CD1c-positive myeloid dendritic cell (primary cell): Measurements from ENCODE around the gene CHKB.

Experiments used
- DNase-seq: peaks from one replicate; pipeline ENCODE4 v3.0.0-alpha.2; 2016; ENCODE audit errors: extremely low spot score

CHKB gene

DNA sequence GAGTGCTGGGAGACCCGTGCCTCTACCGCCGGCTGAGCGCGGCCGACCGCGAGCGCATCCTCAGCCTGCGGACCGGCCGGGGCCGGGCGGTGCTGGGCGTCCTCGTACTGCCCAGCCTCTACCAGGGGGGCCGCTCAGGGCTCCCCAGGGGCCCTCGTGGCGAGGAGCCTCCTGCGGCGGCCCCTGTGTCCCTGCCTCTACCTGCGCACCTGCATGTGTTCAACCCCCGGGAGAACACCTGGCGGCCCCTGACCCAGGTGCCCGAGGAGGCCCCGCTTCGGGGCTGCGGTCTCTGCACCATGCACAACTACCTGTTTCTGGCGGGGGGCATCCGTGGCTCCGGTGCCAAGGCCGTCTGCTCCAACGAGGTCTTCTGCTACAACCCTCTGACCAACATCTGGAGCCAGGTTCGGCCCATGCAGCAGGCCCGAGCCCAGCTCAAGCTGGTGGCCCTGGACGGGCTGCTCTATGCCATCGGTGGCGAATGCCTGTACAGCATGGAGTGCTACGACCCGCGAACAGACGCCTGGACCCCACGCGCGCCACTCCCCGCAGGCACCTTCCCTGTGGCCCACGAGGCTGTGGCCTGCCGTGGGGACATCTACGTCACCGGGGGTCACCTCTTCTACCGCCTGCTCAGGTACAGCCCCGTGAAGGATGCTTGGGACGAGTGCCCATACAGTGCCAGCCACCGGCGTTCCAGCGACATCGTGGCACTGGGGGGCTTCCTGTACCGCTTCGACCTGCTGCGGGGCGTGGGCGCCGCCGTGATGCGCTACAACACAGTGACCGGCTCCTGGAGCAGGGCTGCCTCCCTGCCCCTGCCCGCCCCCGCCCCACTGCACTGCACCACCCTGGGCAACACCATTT is 33.5 kb downstream of the CHKB start:
- DNase-seq, result no peak

DNA sequence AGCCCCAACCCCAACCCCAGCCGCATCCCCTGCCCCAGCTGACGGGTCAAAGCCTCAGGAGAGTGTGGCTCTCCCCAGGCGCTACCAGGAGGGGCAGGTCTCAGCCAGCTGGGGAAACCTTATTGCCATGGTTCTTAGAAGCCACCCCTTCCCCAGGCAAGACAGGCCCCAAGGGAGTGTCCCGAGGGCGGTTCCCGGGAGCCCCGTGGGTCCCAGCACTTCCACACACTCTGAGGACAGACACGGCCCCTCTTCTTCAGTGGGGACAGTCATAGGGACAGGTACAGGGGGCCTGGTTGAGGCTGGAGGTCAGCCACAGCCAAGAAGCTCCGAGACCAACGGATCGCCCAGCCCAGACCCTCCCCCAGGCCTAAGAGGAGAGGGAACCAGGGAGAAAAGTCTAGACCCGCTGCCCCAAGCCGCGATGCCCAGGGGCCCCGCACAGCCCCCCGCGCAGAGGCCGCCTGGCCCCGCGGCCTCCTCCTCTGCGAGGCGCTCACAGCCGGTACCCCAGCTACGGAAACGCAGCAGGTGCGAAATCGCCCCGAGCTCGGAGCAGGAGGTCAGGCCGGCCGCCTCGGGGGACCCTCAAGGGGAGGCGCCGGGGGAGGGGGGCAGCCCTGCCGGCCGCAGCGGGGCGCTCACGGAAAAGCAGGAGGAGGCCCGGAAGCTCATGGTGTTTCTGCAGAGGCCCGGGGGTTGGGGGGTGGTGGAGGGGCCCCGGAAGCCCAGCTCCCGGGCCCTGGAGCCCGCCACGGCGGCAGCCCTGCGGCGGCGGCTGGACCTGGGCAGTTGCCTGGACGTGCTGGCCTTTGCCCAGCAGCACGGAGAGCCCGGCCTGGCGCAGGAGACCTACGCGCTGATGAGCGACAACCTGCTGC is 34.4 kb downstream of the CHKB start:
- no peak for DNase-seq

DNA sequence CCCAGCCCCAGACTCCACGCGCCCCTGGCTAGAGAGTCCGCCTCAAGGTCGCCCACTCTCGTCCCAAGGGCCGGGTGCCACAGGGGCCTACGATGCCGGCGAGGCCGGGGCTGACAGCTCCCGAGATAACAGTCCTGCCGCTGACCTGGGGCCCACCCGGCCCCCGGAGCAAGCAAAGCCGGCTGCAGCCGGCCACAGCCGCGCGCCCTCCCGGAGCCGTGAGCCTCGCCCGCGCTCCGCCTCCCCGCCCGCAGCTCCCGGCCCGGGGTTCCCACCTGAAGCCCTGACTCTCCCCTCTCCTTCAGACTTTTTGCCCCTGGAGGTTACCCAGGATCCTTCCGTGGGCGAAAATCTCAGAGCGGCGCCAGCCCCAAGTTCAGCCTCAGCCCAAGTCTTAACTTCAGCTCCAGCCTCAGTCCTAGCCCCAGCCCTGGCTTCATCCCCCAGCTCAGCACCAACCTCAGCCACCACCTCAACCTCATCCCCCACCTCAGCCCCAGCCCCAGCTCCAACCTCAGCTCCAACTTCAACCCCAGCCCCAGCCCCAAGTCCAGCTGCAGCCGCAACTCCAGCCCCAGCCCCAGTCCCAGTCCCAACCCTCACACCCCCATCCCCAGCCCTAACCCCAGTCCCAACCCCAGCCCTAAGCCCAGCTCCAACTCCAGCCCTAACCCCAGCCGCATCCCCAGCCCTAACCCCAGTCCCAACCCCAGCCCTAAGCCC is 35.2 kb downstream of the CHKB start:
- DNase-seq, result no peak

DNA sequence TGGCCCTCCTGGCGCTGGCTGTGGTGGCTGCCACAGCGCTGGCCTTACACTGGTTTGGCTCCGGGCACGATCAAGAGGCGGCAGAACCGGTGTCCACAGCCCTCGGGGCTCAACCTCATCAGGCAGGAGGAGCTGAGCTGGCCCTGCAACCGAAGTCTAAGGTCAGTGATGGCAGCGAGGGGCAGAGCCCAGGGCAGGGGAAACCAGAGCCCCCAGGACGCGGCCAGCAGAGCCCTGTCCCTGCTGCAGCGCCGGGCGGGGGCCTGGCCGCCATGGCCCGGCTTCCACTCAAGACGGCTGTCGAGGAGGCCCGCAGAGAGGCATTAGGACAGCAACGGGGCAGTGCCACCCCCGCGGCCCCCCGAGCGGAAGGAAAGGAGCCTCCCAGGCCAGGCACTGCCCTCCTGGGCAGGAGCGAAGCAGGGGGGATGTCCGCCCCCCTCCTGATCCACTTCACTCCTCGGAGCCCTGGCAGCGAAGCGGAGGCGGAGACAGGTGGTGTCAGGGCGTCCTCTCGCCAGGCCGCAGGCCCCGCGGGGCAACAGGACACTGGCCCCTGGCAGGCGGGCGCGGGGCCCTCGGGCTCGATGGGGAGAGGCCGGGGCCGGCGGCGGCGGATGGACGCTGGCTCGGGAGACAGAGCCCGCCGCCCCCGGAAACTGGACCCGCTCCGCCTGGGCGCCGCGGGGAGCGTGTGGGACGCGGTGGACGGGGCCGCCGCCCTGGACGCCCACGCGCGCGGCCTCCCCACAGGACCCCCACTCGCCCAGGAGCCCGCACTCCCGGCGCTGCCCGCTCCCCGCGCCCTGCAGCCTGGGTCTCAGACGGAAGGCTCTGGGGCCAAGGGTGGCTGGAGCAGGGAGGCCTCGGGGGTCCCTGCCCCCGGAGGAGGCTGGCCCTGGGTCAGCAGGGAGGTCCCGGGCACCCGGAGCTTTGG is 36.1 kb downstream of the CHKB start:
- DNase-seq, result no peak

DNA sequence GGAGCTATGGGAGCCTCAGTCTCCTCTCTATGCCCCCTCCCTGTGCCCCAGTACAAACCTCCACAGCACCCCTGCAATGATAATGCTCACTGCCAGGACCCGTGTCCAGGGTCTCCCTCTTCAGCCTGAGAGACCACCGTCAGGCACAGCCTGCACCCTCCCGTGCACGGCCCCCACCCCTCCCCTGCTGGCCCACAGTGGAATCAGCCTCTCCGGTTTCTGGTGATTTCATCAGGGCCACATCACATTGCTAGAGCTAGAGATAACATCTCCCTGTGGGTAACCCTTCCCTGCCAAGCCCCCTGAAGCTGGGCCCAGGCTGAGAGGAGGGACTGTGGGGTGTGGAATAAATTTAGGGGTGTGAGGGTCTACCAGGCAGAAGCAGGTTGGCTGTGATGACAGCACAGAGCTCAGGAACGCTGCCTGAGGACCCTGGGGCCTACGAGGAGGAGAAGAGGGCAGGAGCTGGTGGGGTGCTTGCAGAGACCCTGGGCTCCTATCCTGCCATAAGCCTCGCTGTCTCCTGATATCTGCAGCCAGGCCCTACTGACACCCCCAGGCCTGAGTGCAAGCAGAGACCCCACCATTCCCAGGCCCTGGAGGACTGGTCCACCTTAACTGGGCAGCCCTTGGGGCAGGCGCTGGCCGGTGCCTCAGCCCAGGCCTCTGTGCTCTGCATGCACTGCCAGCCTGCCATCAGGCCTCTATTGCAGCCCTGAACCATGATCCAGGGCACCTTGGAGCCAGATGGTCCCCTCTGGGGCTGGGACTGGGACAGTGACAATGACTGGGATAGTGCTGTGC is 36.9 kb downstream of the CHKB start, which contains the start of gene KLHDC7B:
Gene KLHDC7B (plus strand): TSS at position 378 of the 804 bp plus-strand sequence. CDS start 345 bp downstream, at position 723.
- no peak for DNase-seq

DNA sequence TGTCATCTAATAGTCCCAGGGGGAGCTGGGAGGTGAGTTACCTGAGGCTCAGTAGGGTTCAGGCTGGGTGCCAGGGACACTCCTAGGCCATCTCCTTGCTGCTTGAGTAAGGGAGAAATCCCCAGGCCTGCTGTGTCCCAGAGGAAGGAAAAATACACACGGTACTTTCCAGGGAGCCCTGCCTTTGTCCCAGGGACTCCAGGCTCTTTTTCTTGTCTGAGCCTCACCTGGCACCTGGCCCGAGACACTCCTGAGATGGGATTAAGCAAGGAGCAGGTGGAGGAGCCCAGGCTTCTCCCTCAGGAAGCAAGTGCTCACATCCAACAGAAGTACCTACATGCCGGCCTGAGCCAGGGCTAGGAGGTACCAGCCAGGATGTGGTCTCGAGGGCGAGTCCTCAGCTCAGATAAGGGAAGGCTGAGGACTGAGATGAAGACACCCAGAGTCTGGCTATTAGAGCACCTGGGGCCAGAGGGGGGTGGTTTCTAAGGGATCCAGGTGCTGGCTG is 37.8 kb downstream of the CHKB start:
- no peak for DNase-seq

DNA sequence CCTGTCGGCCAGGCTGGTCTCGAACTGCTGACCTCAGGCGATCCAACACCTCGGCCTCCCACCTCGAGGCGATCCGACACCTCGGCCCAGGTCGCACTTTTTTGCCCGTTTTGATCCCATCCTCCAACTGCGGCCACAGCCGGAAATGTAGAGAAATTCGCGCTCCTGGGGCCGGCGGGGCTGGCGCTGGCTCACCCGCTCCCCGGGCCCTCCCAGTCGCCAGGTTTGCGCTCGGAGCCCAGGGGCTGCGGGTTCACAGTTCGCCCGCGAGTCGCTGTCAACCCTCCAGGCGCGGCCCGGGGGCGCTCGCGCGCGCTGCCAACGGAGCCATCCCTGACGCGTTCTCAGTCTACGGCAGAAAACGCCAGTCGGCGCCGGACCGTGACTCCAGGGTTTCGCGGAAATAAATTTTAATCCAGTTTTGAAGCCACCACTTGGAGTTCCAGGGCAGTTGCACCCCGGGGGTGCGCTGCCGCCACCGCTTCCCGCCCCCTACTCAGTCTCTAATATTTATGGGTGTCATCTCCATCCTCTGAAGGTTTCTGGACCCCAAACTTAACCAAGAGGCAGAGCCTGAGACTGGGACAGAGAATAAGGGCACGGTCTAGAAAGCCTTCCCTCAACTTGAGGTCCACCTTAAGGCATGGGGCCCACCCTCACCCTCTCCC is 38.4 kb downstream of the CHKB start:
- peak; percentile 89 for DNase-seq

DNA sequence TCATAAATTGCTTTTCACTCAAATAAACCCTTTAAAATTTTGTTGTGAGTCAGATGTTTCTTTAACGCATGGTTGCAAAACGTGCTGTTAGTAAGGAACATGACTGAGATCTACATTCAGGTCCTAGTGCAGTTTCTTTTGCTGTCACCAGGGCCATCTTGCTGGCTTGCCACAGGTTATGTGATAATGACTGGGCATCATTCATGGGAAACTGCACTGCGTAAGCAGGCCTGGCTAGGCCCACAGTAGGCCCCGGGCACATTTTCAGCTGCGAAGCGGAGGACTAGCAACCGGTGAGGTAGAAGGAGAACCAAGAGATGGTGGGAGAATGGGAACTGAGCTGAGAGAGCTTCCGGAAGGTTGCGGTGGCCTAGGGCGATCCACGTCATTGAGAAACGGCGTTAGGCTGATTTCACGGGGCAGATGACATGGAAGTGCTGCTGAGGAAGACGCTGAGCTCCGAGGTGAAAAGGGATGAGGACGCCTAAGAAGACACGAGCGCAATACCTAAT is 40.2 kb downstream of the CHKB start:
- DNase-seq, result peak; percentile 97

DNA sequence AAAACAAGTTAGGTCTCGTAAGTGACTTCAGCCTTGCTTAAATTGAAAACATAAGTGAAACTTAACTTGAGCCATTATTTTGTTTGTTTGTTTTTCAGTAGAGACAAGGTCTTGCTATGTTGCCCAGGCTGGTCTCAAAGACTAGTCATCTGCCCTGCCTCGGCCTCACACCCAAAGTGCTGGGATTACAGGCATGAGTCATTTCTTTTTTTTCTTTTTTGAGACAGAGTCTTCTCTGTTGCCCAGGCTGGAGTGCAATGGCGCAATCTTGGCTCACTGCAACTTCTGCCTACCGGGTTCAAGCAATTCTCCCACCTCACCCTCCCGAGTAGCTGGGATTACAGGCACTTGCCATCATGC is 41.0 kb downstream of the CHKB start:
- peak; percentile 93 for DNase-seq

DNA sequence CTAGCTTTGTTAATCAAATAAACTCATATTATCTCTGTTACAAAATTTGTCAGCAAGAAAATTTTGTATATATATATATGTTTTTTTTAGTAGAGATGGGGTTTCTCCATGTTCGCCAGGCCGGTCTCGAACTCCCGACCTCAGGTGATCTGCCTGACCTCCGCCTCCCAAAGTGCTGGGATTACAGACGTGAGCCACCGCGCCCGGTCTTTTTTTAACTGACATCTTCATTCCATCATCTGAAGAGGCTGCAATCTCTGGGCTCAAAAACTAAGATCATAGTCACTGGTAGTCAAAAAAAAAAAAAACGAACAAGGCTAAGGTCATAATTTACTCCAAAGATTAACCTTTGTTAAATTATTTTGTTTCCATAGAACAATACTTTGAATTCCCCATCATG is 42.3 kb downstream of the CHKB start:
- no peak for DNase-seq

DNA sequence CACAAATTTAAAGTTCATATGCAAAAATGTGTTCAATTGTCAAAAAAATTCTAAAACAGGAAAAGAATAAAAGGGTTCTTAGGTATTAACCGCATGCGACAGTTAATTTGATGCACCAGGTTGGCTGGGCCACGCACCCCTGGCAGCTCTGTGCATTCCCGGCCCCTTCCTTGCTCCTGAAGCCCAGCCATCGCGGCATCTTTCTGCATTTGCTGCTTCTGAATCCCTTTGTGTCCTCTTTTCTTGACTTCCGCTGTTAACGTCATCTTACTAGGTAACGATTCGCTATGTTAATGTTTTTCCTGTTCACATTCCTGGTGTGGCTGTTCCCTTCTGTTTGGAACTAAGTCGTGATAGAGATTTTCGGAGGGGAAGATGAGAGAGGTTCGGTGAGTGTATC is 44.9 kb downstream of the CHKB start:
- DNase-seq, result peak; percentile 33

DNA sequence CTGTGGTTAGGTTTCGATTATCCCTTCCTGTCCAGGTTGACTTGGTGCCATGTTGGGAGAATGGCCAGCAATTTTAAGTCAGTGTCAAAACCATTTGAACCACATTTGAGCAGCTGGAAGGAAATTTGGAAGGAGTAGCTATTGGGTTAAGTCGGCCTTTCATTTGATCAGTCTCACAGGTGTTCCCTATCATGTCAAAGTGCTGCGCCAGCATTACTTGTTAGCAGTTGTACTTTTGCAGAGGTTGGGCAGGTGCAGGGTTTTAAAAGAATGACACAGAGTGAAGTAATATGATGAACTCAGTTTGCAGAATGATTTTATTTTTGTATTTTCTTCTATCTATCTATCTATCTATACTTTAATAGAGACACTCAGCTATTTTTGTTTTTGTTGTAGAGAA is 46.4 kb downstream of the CHKB start:
- no peak for DNase-seq

DNA sequence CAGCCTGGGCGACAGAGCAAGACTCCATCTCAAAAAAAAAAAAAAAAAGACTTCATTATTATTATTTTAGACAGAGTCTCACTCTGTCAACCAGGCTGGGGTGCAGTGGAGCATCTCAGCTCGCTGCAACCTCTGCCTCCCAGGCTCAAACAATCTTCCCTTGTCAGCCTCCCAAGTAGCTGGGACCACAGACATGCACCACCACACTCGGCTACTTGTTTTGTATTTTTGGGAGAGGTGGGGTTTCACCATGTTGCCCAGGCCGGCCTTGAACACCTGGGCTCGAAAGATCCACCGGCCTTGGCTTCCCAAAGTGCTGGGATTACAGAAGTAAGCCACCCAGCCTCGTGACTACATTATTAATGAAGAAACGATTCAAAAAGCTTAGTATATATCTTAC is 47.5 kb downstream of the CHKB start:
- DNase-seq, result peak; percentile 13

DNA sequence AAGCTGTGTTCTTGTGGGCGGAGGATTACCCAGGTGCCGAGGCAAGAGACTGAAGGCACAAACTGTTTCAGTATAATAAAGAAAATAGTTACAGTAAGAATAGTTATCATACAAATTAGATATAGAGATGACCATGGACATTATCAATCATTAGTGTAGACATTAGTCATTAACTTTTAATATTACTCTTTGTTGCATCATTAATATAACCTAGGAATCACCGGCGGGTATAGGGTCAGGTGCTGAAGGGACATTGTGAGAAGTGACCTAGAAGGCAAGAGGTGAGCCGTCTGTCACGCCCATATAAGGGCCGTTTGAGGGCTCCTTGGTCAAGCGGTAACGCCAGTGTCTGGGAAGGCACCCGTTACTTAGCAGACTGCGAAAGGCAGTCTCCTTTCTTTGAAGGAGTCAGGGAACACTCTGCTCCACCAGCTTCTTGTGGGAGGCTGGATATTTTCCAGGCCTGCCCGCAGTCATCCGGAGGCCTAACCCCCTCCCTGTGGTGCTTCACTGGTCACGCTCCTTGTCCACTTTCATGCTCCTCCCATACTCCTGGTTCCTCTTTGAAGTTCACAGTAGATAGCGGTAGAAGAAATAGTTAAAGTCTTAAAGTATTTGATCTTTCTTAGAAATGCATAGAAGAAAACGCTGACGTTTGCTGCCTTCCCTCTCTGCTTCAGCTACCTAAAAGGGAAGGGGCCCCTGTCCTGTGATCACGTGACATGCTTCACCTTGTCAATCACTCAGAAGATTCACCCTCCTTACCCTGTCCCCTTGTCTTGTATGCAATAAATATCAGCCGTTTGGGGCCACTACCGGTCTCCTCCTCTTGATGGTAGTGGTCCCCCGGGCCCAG is 48.6 kb downstream of the CHKB start:
- DNase-seq, result peak; percentile 80

DNA sequence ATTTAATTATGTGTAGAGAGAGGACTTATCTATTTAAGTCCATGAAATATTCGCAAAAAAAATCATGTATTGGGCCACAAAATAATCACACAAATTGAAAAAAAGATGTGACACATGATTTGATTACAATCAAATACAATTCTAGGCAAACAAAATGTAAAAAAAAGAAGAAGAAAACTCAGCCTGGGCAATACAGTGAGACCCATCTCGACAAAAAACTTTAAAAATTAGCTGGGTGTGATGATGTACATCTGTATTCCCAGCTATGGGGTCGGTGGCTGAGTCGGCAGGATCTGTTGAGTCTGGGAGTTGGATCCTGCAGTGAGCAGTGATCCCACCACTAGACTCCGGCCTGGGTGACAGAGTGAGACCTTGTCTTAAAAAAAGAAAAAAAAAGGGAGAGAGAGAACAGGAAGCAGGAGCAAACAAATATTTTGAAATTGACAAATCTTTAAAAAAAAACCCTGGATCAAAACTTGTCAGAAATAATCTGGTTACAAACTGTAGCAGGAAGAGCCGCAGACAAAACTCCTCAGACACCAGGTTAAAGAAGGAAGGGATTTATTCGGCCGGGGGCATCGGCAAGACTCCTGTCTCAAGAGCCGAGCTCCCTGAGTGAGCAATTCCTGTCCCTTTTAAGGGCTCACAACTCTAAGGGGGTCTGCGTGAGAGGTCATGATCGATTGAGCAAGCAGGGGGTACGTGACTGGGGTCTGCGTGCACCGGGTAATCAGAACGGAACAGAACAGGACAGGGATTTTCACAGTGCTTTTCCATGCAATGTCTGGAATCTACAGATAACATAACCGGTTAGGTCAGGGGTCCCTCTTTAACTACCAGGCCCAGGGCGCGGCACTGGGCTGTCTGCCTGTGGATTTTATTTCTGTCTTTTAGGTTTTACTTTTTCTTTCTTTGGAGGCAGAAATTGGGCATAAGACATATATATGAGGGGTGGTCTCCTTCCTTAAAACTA is 49.5 kb downstream of the CHKB start:
- peak; percentile 33 for DNase-seq

DNA sequence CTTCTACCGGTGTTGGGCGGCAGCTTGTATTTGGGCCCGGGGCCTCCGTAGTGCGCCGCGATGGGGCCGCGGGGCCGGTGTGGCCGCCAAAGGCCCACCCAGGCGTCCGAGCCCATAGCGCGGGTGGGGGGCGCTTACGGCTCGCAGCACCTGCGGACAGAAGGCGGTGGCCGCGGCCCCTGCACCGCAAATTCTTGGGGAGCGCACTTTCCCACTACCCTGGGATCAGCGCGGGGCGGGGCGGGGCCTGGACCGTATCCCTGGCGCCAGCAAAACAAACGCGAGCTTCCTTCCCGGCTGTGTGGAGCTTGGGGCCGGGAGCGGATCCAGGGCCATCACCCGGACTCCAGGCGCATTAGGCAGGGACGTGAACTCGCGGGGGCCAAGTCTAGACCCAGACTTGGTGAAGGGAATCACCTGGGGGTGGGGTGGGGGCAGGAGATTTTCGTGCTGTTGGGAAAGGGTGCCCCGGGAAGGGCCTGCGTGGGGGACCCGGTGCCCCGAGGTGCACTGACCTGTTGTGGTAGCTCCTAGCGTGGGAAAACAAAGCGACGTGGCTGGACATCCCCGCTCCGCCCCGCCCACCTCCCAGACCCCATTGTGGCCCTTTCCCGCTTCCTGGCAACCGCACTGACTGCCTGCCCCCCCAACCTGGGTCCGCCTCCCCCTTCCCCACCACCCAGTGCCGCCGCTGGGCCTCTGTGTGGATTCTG is 50.5 kb downstream of the CHKB start:
- DNase-seq, result peak; percentile 57
